SK-N-MC (cell line): Measurements from ENCODE around the gene MCEE.

Experiments used
- EZH2 ChIP-seq: fragments of 200-600 bp; sonication (generic); IDR thresholded peaks from one replicate; pipeline ENCODE4 v1.6.1; 2017; ENCODE audit warnings: antibody characterized with exemption
- POLR2AphosphoS5 ChIP-seq: IDR thresholded peaks from 2 replicates; pipeline ENCODE4 v1.6.1; 2012; ENCODE audit warnings: mild to moderate bottlenecking, low read depth, low read length, borderline replicate concordance

DNA sequence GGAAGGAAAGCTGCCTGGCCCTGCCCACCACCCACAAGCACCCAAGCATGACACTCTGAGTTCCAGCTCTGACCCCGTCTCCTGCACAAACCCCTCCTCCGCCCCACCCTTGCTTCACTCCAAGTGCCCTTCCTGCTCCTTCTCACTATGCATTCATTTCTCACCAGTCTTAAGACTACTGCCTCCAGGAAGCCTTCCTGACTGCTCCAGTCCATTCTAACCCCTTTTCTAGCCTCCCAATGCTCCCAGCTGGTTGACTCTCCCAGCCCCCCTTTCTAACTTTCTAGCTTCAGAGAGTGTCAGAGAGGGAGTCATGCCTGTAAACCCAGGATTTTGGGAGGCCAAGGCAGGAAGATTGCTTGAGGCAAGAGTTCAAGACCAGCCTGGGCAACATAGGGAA is 69.8 kb downstream of the MCEE start:
- TF ChIP-seq POLR2AphosphoS5, result no peak
- TF ChIP-seq EZH2, result no peak
